ENCODE results near the gene CD48.

GRCh38 chr1:160672789-160673695 is 38.6 kb downstream of the CD48 start:
- TF ChIP-seq RXRA (IDR thresholded peaks at IDR 0.05; ENCODE audit: borderline replicate concordance, low read depth) (no peak), EP300 (IDR thresholded peaks at IDR 0.05; ENCODE audit: borderline replicate concordance in 1 of 2, low read depth in 1 of 2, low read length in 1 of 2) (no peak)
- TF ChIP-seq, protein P1, sequence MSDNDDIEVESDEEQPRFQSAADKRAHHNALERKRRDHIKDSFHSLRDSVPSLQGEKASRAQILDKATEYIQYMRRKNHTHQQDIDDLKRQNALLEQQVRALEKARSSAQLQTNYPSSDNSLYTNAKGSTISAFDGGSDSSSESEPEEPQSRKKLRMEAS (IDR thresholded peaks at IDR 0.05; ENCODE audit: low read depth), result no peak
- TF ChIP-seq, protein P2, sequence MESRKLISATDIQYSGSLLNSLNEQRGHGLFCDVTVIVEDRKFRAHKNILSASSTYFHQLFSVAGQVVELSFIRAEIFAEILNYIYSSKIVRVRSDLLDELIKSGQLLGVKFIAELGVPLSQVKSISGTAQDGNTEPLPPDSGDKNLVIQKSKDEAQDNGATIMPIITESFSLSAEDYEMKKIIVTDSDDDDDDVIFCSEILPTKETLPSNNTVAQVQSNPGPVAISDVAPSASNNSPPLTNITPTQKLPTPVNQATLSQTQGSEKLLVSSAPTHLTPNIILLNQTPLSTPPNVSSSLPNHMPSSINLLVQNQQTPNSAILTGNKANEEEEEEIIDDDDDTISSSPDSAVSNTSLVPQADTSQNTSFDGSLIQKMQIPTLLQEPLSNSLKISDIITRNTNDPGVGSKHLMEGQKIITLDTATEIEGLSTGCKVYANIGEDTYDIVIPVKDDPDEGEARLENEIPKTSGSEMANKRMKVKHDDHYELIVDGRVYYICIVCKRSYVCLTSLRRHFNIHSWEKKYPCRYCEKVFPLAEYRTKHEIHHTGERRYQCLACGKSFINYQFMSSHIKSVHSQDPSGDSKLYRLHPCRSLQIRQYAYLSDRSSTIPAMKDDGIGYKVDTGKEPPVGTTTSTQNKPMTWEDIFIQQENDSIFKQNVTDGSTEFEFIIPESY (IDR thresholded peaks at IDR 0.05; ENCODE audit: borderline replicate concordance, low read depth), result no peak
